SK-N-SH treated with all-trans-retinoic acid at 6 μM for 48 hours (cell line): ENCODE results near the gene RGS8.

Experiments used
- OSR1 ChIP-seq: fragments of 250-450 bp; sonication (Bioruptor Pico); IDR thresholded peaks from 2 replicates; pipeline ENCODE4 v1.8.0; 2022; ENCODE audit warnings: moderate library complexity, mild to moderate bottlenecking, inconsistent platforms
- SNAI2 ChIP-seq: fragments of 250-450 bp; sonication (Bioruptor Pico); IDR thresholded peaks from 2 replicates; pipeline ENCODE4 v1.5.0; 2020; ENCODE audit warnings: mild to moderate bottlenecking, moderate library complexity
- ZC3H10 ChIP-seq: fragments of 250-450 bp; sonication (Bioruptor Pico); IDR thresholded peaks from 2 replicates; pipeline ENCODE4 v1.5.1; 2021; ENCODE audit warnings: mild to moderate bottlenecking, moderate library complexity
- ZFP3 ChIP-seq: fragments of 250-450 bp; sonication (Bioruptor Pico); IDR thresholded peaks from 2 replicates; pipeline ENCODE4 v1.5.0; 2020; ENCODE audit warnings: mild to moderate bottlenecking, moderate library complexity
- ZFP30 ChIP-seq: fragments of 450-650 bp; formaldehyde crosslinking; IDR thresholded peaks from 2 replicates; pipeline ENCODE4 v1.5.0; 2022; ENCODE audit warnings: mild to moderate bottlenecking, moderate library complexity
- TF ChIP-seq, protein P1 (sequence below): fragments of 250-450 bp; sonication (Bioruptor Pico); IDR thresholded peaks from 2 replicates; pipeline ENCODE4 v1.8.0; 2020; ENCODE audit warnings: mild to moderate bottlenecking, moderate library complexity, borderline replicate concordance
- TF ChIP-seq, protein P2 (sequence below): fragments of 250-450 bp; sonication (Bioruptor Pico); IDR thresholded peaks from 2 replicates; pipeline ENCODE4 v1.5.1; 2021; ENCODE audit warnings: mild to moderate bottlenecking, moderate library complexity
- TF ChIP-seq, protein P3 (sequence below): fragments of 250-450 bp; sonication (Bioruptor Pico); IDR thresholded peaks from 2 replicates; pipeline ENCODE4 v1.8.0; 2021; ENCODE audit warnings: low read depth, mild to moderate bottlenecking, moderate library complexity, borderline replicate concordance

DNA sequence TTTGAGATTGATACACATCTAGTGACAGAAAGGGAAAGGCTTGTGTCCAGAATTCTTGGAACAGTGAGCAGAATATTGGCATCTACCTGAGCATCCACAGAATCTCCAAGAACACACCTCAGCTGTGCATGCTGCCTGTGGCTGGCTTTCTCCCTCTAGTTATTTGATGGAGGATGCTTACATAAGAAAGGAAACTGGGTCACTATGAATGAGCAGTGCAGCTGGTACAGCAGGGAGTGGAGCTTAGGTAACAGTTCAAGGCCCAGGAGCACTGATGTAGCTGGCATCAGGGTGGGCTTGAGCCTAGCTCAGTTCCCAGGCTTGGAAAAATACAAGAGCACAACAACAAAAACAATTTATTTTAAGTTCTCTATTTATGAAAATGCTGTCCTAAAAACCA, 26.3 kb downstream of the RGS8 start:
- TF ChIP-seq ZC3H10 (CRISPR knock-in tag) (no peak), ZFP3 (no peak), SNAI2 (CRISPR knock-in tag) (no peak), OSR1 (no peak), ZFP30 (CRISPR knock-in tag) (no peak)
- TF ChIP-seq, protein P1, sequence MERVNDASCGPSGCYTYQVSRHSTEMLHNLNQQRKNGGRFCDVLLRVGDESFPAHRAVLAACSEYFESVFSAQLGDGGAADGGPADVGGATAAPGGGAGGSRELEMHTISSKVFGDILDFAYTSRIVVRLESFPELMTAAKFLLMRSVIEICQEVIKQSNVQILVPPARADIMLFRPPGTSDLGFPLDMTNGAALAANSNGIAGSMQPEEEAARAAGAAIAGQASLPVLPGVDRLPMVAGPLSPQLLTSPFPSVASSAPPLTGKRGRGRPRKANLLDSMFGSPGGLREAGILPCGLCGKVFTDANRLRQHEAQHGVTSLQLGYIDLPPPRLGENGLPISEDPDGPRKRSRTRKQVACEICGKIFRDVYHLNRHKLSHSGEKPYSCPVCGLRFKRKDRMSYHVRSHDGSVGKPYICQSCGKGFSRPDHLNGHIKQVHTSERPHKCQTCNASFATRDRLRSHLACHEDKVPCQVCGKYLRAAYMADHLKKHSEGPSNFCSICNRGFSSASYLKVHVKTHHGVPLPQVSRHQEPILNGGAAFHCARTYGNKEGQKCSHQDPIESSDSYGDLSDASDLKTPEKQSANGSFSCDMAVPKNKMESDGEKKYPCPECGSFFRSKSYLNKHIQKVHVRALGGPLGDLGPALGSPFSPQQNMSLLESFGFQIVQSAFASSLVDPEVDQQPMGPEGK = no peak
- TF ChIP-seq, protein P2, sequence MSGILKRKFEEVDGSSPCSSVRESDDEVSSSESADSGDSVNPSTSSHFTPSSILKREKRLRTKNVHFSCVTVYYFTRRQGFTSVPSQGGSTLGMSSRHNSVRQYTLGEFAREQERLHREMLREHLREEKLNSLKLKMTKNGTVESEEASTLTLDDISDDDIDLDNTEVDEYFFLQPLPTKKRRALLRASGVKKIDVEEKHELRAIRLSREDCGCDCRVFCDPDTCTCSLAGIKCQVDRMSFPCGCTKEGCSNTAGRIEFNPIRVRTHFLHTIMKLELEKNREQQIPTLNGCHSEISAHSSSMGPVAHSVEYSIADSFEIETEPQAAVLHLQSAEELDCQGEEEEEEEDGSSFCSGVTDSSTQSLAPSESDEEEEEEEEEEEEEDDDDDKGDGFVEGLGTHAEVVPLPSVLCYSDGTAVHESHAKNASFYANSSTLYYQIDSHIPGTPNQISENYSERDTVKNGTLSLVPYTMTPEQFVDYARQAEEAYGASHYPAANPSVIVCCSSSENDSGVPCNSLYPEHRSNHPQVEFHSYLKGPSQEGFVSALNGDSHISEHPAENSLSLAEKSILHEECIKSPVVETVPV = no peak
- TF ChIP-seq, protein P3, sequence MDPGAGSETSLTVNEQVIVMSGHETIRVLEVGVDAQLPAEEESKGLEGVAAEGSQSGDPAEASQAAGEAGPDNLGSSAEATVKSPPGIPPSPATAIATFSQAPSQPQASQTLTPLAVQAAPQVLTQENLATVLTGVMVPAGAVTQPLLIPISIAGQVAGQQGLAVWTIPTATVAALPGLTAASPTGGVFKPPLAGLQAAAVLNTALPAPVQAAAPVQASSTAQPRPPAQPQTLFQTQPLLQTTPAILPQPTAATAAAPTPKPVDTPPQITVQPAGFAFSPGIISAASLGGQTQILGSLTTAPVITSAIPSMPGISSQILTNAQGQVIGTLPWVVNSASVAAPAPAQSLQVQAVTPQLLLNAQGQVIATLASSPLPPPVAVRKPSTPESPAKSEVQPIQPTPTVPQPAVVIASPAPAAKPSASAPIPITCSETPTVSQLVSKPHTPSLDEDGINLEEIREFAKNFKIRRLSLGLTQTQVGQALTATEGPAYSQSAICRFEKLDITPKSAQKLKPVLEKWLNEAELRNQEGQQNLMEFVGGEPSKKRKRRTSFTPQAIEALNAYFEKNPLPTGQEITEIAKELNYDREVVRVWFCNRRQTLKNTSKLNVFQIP (CRISPR knock-in tag) = no peak
